Measurements from ENCODE around the gene FHL5.

Gene FHL5

GRCh38 chr6:96570053-96570452 lies 7.1 kb downstream of the FHL5 start:
- H3K4me3 ChIP-seq (ENCODE audit: low read depth, low read length): no peak overlapping the region
- no peak for TF ChIP-seq CTCF (IDR thresholded peaks at IDR 0.05; ENCODE audit: borderline replicate concordance, insufficient read depth, low read depth, low read length)

- H3K4me3 ChIP-seq (ENCODE audit: low read depth, low read length): no peak overlapping the region
- TF ChIP-seq CTCF (IDR thresholded peaks at IDR 0.05; ENCODE audit: borderline replicate concordance, insufficient read depth, low read depth, low read length): no peak
Measured at GRCh38 chr6:96571551-96571950, 8.6 kb downstream of the FHL5 start.

- no peak for TF ChIP-seq CTCF (IDR thresholded peaks at IDR 0.05; ENCODE audit: borderline replicate concordance, insufficient read depth, low read depth, low read length)
- H3K4me3 ChIP-seq (ENCODE audit: low read depth, low read length): no peak overlapping the region
Measured at GRCh38 chr6:96575359-96575758, 12.4 kb downstream of the FHL5 start.

GRCh38 chr6:96576221-96576620 lies 13.3 kb downstream of the FHL5 start:
- no peak overlapping the region for H3K4me3 ChIP-seq (ENCODE audit: low read depth, low read length)
- TF ChIP-seq CTCF (IDR thresholded peaks at IDR 0.05; ENCODE audit: borderline replicate concordance, insufficient read depth, low read depth, low read length): no peak

- no peak overlapping the region for H3K4me3 ChIP-seq (ENCODE audit: low read depth, low read length)
- no peak for TF ChIP-seq CTCF (IDR thresholded peaks at IDR 0.05; ENCODE audit: borderline replicate concordance, insufficient read depth, low read depth, low read length)
Measured at GRCh38 chr6:96582021-96582420, 19.1 kb downstream of the FHL5 start.

GRCh38 chr6:96582436-96582835 lies 19.5 kb downstream of the FHL5 start:
- no peak for TF ChIP-seq CTCF (IDR thresholded peaks at IDR 0.05; ENCODE audit: borderline replicate concordance, insufficient read depth, low read depth, low read length)

GRCh38 chr6:96604420-96604819 lies 41.5 kb downstream of the FHL5 start:
- H3K4me3 ChIP-seq (ENCODE audit: low read depth, low read length): no peak overlapping the region
- no peak for TF ChIP-seq CTCF (IDR thresholded peaks at IDR 0.05; ENCODE audit: borderline replicate concordance, insufficient read depth, low read depth, low read length)

More at GRCh38 chr6:96582436-96582835, 19.5 kb downstream of the FHL5 start:
- H3K4me3 ChIP-seq (ENCODE audit: low read depth, low read length): no peak overlapping the region

Data from GM12875 (cell line).